GM12801 (cell line): ENCODE data around the gene TTC28.

Experiments
- CTCF ChIP-seq: IDR thresholded peaks from one replicate; pipeline ENCODE4 v1.5.1; 2011; ENCODE audit warnings: control low read depth; ENCODE audit not compliant: insufficient read length; ENCODE audit errors: extremely low read depth

TTC28 gene

GRCh38 chr22:28411125-28411524, 268.5 kb downstream of the TTC28 start:
- no peak for TF ChIP-seq CTCF

- TF ChIP-seq CTCF: no peak
These were observed 269.4 kb downstream of the TTC28 start for GRCh38 chr22:28410050-28410816.

GRCh38 chr22:28408709-28409108, 270.9 kb downstream of the TTC28 start:
- TF ChIP-seq CTCF: no peak

- no peak for TF ChIP-seq CTCF
These were observed 272.0 kb downstream of the TTC28 start for GRCh38 chr22:28407645-28408044.

GRCh38 chr22:28406246-28406645, 273.4 kb downstream of the TTC28 start:
- TF ChIP-seq CTCF: no peak

GRCh38 chr22:28405588-28405987, 274.1 kb downstream of the TTC28 start:
- no peak for TF ChIP-seq CTCF

GRCh38 chr22:28402539-28402938, 277.1 kb downstream of the TTC28 start:
- no peak for TF ChIP-seq CTCF

GRCh38 chr22:28402060-28402459, 277.6 kb downstream of the TTC28 start:
- TF ChIP-seq CTCF: no peak
